GM19099 (cell line): ENCODE data around the gene TESK2.

ENCODE experiments used
- POLR2A ChIP-seq: IDR thresholded peaks from 3 replicates; pipeline ENCODE4 v1.6.1; 2011; ENCODE audit warnings: low read depth; ENCODE audit not compliant: insufficient read length; ENCODE audit errors: extremely low read depth

The TESK2 gene

GRCh38 chr1:45444609-45445131 lies 46.3 kb downstream of the TESK2 start:
- no peak for TF ChIP-seq POLR2A

DNA sequence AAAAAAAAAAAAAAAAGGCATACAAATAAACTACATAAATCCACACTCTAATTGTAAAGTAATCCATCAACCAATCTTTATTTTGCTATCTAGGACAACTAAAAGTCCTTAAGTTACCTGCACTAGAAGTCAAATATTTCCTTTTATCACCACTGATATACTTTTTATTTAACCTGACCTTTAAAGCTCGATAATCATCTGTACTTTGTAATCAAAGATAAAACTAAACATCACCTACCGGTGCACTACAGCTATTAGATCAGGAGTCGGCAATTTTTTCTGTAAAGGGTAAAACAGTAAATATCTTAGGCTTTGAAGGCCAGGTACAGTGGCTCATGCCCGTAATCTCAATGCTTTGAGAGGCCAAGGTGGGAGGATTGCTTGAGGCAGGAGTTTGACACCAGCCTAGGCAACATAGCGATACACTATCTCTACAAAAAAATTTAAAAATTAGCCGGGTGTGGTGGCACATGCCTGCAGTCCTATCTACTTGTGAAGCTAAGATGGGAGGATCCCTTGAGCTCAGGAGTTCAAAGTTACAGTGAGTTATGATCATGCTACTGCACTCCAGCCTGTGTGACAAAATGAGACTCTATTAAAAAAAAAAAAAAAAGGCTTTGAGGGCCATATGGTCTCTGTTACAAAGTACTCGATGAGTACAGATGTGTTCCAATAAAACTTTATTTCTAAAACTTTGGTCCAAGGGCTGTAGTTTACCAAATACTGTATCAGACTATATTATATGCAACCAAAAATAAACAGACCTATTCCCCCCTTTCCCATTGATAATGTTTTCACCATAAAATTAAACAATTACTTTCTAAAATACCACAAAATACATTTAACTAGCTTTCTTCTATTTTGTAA lies 47.1 kb downstream of the TESK2 start:
- TF ChIP-seq POLR2A = no peak

DNA sequence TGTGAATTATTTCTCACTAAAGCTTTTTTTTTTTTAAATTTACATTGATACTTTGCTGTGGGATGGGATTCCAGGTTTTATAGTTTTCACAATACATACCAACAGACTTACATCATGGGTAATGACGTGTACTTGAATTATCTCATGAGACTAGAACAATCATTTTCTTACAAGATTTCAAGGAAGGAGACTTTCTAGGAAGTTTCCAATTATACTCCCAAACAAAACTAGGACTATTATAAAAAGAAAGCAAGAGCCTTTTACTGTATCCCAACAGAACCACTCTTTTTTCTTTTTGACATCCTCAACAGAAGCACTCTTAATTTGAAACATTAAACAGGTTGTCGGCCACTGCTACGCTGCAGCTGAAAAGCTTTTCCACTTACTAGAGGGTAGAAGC lies 48.7 kb downstream of the TESK2 start:
- no peak for TF ChIP-seq POLR2A

DNA sequence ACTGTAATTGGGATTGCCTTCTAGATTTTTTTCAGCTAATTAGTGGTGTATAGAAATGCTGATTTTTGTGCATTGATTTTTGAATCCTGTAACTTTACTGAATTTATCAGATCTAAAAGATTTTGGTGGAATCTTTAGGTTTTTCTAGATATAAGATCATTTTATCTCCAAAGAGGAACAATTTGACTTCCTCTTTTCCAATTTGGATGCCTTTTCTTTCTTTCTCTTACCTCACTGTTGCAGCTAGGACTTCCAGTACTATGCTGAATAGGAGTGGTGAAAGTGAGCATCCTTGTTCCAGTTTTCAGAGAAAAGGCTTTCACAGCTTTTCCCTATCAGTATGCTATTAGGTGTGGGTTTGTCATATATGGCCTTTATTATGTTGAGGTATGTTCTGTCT lies 53.6 kb downstream of the TESK2 start:
- TF ChIP-seq POLR2A = no peak

DNA sequence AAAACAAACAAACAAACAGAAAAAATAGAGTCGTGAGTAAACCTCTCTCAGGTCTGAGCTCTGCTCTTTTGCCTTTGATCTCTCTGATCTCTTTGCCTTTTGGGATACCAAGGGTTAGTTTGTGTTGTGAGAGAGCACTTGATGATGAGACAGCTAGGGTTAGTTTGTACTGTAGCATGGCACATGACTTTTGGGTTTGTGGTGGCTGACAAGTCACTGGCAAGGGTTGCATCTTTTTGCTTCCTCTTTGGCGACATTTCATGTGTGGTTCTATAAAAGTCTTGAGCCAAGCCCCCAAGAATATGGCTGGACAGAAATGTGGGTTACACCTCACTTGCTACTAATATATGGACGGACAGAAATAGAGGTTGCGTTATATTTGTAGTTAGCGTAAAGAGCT lies 60.5 kb downstream of the TESK2 start:
- no peak for TF ChIP-seq POLR2A

DNA sequence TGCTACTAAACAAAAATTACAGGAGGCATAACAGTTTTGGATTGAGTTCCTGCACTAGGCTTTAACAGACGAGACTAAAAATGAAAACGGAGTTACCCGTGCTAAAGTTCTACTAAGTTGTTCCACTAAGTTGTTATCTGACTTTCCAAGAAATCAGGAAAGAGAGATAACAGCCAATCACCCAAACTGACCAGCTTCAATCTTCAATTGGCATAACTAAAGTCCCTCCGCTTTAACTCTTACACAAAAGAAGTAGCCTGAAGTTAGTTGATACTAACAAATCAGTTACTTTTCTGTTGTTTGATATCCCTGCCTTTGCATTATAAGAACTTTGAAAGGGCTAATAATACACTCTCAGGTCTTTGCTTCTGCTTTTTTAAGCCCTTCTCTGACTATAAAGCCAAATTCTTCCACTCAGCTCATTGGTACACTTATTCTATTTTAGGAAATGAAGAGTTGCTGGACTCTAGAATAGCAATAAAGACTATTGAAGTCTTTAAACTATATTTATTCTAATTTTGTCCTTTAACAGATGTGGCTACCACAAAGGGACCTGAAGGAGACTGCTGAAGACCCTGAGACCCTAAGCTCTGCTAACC lies 61.3 kb downstream of the TESK2 start:
- no peak for TF ChIP-seq POLR2A

- TF ChIP-seq POLR2A = no peak
Observed at GRCh38 chr1:45423906-45424678, 66.9 kb downstream of the TESK2 start.

DNA sequence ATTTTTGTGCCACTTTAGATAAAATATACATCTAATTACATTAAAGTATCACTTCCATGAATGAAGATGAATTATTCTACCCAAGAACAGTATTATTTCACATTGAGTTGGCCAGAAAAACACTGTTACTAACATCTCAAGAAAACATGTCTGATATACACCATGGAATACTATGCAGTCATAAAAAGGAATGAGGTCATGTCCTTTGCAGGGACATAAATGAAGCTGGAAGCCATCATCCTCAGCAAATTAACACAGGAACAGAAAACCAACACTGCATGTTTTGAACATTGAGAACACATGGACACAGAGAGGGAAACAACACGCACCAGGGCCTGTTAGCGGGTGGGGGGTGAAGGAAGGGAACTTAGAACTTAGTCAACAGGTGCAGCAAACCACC lies 69.0 kb downstream of the TESK2 start:
- no peak for TF ChIP-seq POLR2A

- TF ChIP-seq POLR2A = no peak
Observed at GRCh38 chr1:45414746-45415145, 76.2 kb downstream of the TESK2 start.

- no peak for TF ChIP-seq POLR2A
Observed at GRCh38 chr1:45412899-45413298, 78.1 kb downstream of the TESK2 start.

- TF ChIP-seq POLR2A = no peak
Observed at GRCh38 chr1:45411510-45411899, 79.5 kb downstream of the TESK2 start.

DNA sequence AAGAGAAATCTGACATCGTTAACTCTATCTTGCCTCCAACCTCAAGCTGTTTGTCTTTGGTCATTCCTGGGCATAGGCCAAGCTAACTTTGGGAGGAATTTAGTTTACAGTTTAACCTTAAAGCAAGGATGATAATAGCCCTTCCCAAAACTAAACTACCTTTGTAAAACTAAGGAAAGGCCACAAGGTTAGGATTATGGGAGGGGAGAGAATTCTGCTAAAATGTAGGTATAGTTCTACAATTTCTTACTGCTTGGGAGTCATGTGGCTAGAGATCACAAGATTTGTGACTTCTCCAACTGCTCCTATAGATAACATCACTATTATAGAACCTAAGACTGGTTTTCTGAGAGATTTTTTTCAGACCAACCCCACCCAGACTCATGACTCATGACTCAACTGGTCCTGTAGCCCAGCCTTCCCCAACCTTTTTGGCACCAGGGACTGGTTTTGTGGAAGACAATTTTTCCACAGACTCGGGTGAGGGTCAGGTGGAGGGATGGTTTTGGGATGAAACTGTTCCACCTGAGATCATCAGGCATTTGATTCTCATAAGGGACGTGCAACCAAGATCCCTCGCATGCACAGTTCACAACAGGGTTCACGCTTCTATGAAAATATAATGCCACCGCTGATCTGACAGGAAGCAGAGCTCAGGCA lies 80.0 kb downstream of the TESK2 start:
- no peak for TF ChIP-seq POLR2A

- no peak for TF ChIP-seq POLR2A
Observed at GRCh38 chr1:45409276-45409675, 81.7 kb downstream of the TESK2 start.

- TF ChIP-seq POLR2A = no peak
Observed at GRCh38 chr1:45407629-45408287, 83.2 kb downstream of the TESK2 start.

- no peak for TF ChIP-seq POLR2A
Observed at GRCh38 chr1:45405636-45406035, 85.3 kb downstream of the TESK2 start.

DNA sequence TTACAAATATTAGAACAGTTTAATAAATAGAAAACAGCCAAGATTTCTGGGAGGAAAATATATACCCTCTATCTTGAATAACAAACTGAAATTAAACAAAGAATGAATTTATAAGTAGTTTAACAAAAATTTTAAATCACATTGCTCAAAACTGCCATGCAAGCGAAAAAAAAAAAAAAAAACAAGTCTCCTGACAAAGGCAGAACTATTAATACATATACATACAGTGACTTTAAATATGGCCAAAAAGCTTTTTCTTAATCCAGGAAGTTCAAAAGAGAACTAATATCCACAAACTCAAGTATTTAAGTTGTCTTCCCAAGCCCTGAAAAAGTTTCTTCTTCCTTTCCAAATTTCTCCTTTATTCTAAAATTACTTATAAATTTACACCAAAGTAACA lies 87.2 kb downstream of the TESK2 start:
- no peak for TF ChIP-seq POLR2A
